Type B pancreatic cell (in vitro differentiated cells): ENCODE results near the gene GPR39. TPM values are rescaled to one million over a fixed set of nuclear protein-coding genes. Genes with fewer than 3 reads are reported as not detected.

Source experiments
- DNase-seq: peaks from one replicate; pipeline ENCODE4 v3.0.0; 2021; ENCODE audit warnings: mixed read lengths; ENCODE audit not compliant: unreplicated experiment; ENCODE audit errors: extremely low spot score
- H3K27ac Mint-ChIP-seq: 2 replicates; pipeline ENCODE4 v1.8.0; 2021; ENCODE audit warnings: mild to moderate bottlenecking, mixed read lengths
- H3K27me3 Mint-ChIP-seq: 2 replicates; pipeline ENCODE4 v1.8.0; 2021; ENCODE audit warnings: mixed read lengths
- H3K36me3 Mint-ChIP-seq: 2 replicates; pipeline ENCODE4 v1.8.0; 2021; ENCODE audit warnings: mixed read lengths
- H3K4me1 Mint-ChIP-seq: one replicate; pipeline ENCODE4 v1.8.0; 2021; ENCODE audit warnings: mixed read lengths; ENCODE audit not compliant: unreplicated experiment
- H3K4me3 Mint-ChIP-seq: 2 replicates; pipeline ENCODE4 v1.8.0; 2021; ENCODE audit warnings: mild to moderate bottlenecking, mixed read lengths
- H3K9me3 Mint-ChIP-seq: 2 replicates; pipeline ENCODE4 v1.8.0; 2021; ENCODE audit warnings: mixed read lengths
- CTCF ChIP-seq: fragments of 200-600 bp; sonication (generic); conservative IDR thresholded peaks from 2 replicates; pipeline ENCODE4 v1.5.0; 2021; ENCODE audit warnings: antibody characterized with exemption, mild to moderate bottlenecking
- total RNA-seq: library from RNA; stranded (reverse); gene quantifications from 2 replicates; pipeline ENCODE4 v1.2.1, GENCODE V29; 2021; ENCODE audit warnings: low replicate concordance

Gene GPR39
- total RNA-seq, 1 donor from 2014 or later, result 4.1 TPM

- Mint-ChIP-seq H3K4me1 (peaks cover 7% of the 10 kb centered on the region), H3K36me3 (no peaks in the 10 kb centered on the region), H3K4me3 (no peak overlapping the region), H3K9me3 (no peaks in the 10 kb centered on the region), H3K27me3 (no peaks in the 10 kb centered on the region), H3K27ac (no peak overlapping the region)
- TF ChIP-seq CTCF, result no peak
- DNase-seq, result no peak
Measured at GRCh38 chr2:132617989-132618388, 201.4 kb downstream of the GPR39 start.

GRCh38 chr2:132618734-132619133 is 202.1 kb downstream of the GPR39 start:
- Mint-ChIP-seq H3K27ac (no peak overlapping the region), H3K4me1 (peaks cover 7% of the 10 kb centered on the region), H3K9me3 (no peaks in the 10 kb centered on the region), H3K4me3 (no peak overlapping the region), H3K36me3 (no peaks in the 10 kb centered on the region), H3K27me3 (no peaks in the 10 kb centered on the region)
- no peak for DNase-seq
- TF ChIP-seq CTCF, result no peak

- H3K36me3 Mint-ChIP-seq, result no peaks in the 10 kb centered on the region
- H3K27ac Mint-ChIP-seq, result no peak overlapping the region
- no peak for DNase-seq
- H3K9me3 Mint-ChIP-seq, result no peaks in the 10 kb centered on the region
- TF ChIP-seq CTCF, result no peak
- H3K27me3 Mint-ChIP-seq, result no peaks in the 10 kb centered on the region
- H3K4me3 Mint-ChIP-seq, result no peak overlapping the region
- H3K4me1 Mint-ChIP-seq, result peaks cover 4% of the 10 kb centered on the region
Measured at GRCh38 chr2:132620115-132620514, 203.5 kb downstream of the GPR39 start.

- H3K27me3 Mint-ChIP-seq, result no peaks in the 10 kb centered on the region
- H3K4me1 Mint-ChIP-seq, result no peaks in the 10 kb centered on the region
- no peak overlapping the region for H3K4me3 Mint-ChIP-seq
- no peak for DNase-seq
- H3K36me3 Mint-ChIP-seq, result no peaks in the 10 kb centered on the region
- no peak for TF ChIP-seq CTCF
- no peaks in the 10 kb centered on the region for H3K9me3 Mint-ChIP-seq
- H3K27ac Mint-ChIP-seq, result no peak overlapping the region
Measured at GRCh38 chr2:132621131-132621875, 204.7 kb downstream of the GPR39 start.

- TF ChIP-seq CTCF, result no peak
- Mint-ChIP-seq H3K4me1 (no peaks in the 10 kb centered on the region), H3K27me3 (no peaks in the 10 kb centered on the region), H3K9me3 (no peaks in the 10 kb centered on the region), H3K27ac (no peak overlapping the region), H3K4me3 (no peak overlapping the region), H3K36me3 (no peaks in the 10 kb centered on the region)
- no peak for DNase-seq
Measured at GRCh38 chr2:132623096-132623839, 206.7 kb downstream of the GPR39 start.
